Suppressor macrophage treated with lipopolysaccharide for 1 hour (primary cell): ENCODE results near the gene PRPS1.
"Not testable (repeated sequence)": the region's sequence is repeated elsewhere in the genome, so short reads cannot be mapped to it uniquely, and the experiment has no call there.

ENCODE experiments used
- DNase-seq, 3 donors: peaks; one replicate each; pipeline ENCODE4 v3.0.0-alpha.2; 2020 to 2022

Gene PRPS1

GRCh38 chrX:107675823-107676555 lies 47.7 kb downstream of the PRPS1 start:
- peak; percentile 44 to 46 (median 45) for DNase-seq

- peak; percentile 73 to 89 (median 74) for DNase-seq
These were observed 48.5 kb downstream of the PRPS1 start for GRCh38 chrX:107676559-107677378.

- no peak for DNase-seq
These were observed 49.2 kb downstream of the PRPS1 start for GRCh38 chrX:107677501-107677901.

GRCh38 chrX:107677909-107678308 lies 49.6 kb downstream of the PRPS1 start:
- DNase-seq, result no peak

GRCh38 chrX:107678957-107679740 lies 50.8 kb downstream of the PRPS1 start:
- peak; percentile 47 to 61 (median 61) for DNase-seq

- no peak for DNase-seq
These were observed 53.9 kb downstream of the PRPS1 start for GRCh38 chrX:107682256-107682655.

- no peak for DNase-seq
These were observed 55.0 kb downstream of the PRPS1 start for GRCh38 chrX:107683124-107683895.

- DNase-seq, result no peak
These were observed 55.6 kb downstream of the PRPS1 start for GRCh38 chrX:107683931-107684330.

GRCh38 chrX:107684956-107685385 lies 56.7 kb downstream of the PRPS1 start:
- DNase-seq, result peak in 2 of 3 donors; percentile 39 to 50

GRCh38 chrX:107685586-107685985 lies 57.3 kb downstream of the PRPS1 start:
- DNase-seq, result not testable (repeated sequence)

- DNase-seq, result no peak
These were observed 57.7 kb downstream of the PRPS1 start for GRCh38 chrX:107686026-107686425.

- peak; percentile 64 to 78 (median 68) for DNase-seq
These were observed 58.5 kb downstream of the PRPS1 start for GRCh38 chrX:107686792-107687191.

- no peak for DNase-seq
These were observed 59.1 kb downstream of the PRPS1 start for GRCh38 chrX:107687445-107687844.

GRCh38 chrX:107691024-107691448 lies 62.7 kb downstream of the PRPS1 start:
- DNase-seq, result peak; percentile 69 to 83 (median 81)

- no peak for DNase-seq
These were observed 71.3 kb downstream of the PRPS1 start for GRCh38 chrX:107699616-107700015.

- no peak for DNase-seq
These were observed 72.0 kb downstream of the PRPS1 start for GRCh38 chrX:107700317-107700774.
